ENCODE data around the gene ERC1. TPM values are rescaled to one million over a fixed set of nuclear protein-coding genes. Genes with fewer than 3 reads are reported as not detected.

Gene ERC1
- total RNA-seq, 5 donors from 2014 or later (not counting 1 experiment from before 2014, with no cell fraction given), result 41.8 to 68.0 (median 46.5) TPM

DNA sequence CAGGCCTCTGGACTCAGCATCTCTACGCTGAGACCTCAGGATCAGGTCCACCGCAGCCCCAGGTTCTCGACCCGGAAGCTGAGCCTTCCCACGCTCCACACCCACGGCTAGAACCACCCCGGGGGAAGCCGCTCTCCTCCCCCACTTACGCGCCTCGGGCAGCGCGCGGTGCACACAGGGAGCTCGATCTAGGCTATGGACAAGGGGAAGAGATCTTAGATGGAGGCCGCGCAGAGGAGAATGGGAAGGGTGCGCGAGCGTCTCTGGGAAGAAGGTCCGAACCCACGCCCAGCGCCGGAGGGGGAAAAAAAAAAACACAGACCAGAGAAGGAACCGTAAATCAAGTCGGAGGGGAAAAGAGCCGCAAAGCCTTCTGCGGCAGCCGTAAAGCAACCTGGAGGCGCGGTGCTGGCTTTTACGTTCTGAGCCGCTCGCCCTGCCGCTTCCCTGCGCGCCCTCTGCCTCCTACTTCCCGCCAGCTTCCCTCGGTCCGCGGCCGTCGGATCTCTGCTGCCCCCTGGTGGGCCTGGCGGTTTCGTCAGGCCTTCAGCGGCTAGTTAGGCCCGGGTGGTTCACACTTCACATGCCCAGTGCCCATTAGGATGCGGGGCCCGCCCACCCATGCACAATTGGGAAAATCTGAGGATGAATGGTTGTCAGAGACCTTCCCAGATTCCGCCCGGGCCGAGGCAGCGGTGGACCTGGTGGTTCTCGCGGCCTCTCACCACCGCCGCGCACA lies 41.4 kb upstream of the ERC1 start, which contains the start of gene RAD52:
Gene RAD52 (minus strand): TSS at position 242 of the 739 bp plus-strand sequence. CDS start 16,636 bp downstream, outside the sequence.
- CTCF ChIA-PET, result interaction anchor here (0.6 to 2.0 kb wide), 18 partner anchors 10 to 1087 kb away, joined by 3 to 11 read pairs (median 4); partner anchors contain the start of genes CCDC77 (in 1 of the 2), ERC1 (in 1 of the 2) and WNK1 (in 1 of the 2)
- peaks cover 28 to 33% (median 31%) of the 10 kb centered on the region in 3 donors for H3K4me1 Mint-ChIP-seq

GRCh38 chr12:951176-951575 lies 39.8 kb upstream of the ERC1 start:
- no peak for DNase-seq
- peak overlapping the region in 1 of 2 donors; percentile 53 for H3K27ac Mint-ChIP-seq
- CTCF ChIA-PET, result interaction anchor here (1.1 to 1.3 kb wide), 3 partner anchors 10 to 377 kb away, joined by 3 to 4 read pairs (median 3); no protein-coding TSS in a partner anchor
- POLR2A ChIA-PET, result interaction anchor here (0.6 to 0.7 kb wide), 3 partner anchors 115 to 540 kb away, joined by 3 to 5 read pairs (median 4); no protein-coding TSS in a partner anchor
- WGBS (ENCODE audit: insufficient coverage), result no CpG with 5 or more reads among the region's 1 CpG
- Histone ChIP-seq H3K4me3 (ENCODE audit: control insufficient read depth in 1 of 2, extremely low read depth in 1 of 2, low read length in 1 of 2) (no peak overlapping the region), H3K27me3 (replicated peaks in 1 of 2; ENCODE audit: control insufficient read depth in 2 of 2, extremely low read depth in 1 of 2, insufficient read depth in 2 of 2, low read length in 1 of 2) (no peaks in the 10 kb centered on the region), H3K4me1 (ENCODE audit: control insufficient read depth in 1 of 2, extremely low read depth in 1 of 2, insufficient read depth in 2 of 2, low read length in 2 of 2) (peaks cover 2 to 20% of the 10 kb centered on the region in 2 experiments), H3K9me3 (no peaks in the 10 kb centered on the region), H3K36me3 (ENCODE audit: control insufficient read depth in 2 of 2, extremely low read depth in 1 of 2, insufficient read depth in 1 of 2, low read length in 1 of 2) (no peaks in the 10 kb centered on the region), H3K27ac (ENCODE audit: low read length) (no peak overlapping the region)
- no peaks in the 10 kb centered on the region for H3K36me3 Mint-ChIP-seq
- H3K4me3 Mint-ChIP-seq, result peak overlapping the region in 2 of 3 donors; percentile 7 to 96
- H3K4me1 Mint-ChIP-seq, result peaks cover 21 to 26% (median 24%) of the 10 kb centered on the region in 3 donors
- H3K27me3 Mint-ChIP-seq, result no peaks in the 10 kb centered on the region
- H3K9me3 Mint-ChIP-seq, result no peaks in the 10 kb centered on the region
- no peak for ATAC-seq (replicated peaks in 1 of 4)

More for the DNA sequence above, 41.4 kb upstream of the ERC1 start, which contains the start of gene RAD52:
- Histone ChIP-seq H3K9me3 (no peaks in the 10 kb centered on the region), H3K27ac (ENCODE audit: low read length) (peak within 1 kb of the TSS; percentile 63), H3K36me3 (ENCODE audit: control insufficient read depth in 2 of 2, extremely low read depth in 1 of 2, insufficient read depth in 1 of 2, low read length in 1 of 2) (no peaks in the 10 kb centered on the region), H3K4me3 (ENCODE audit: control insufficient read depth in 1 of 2, extremely low read depth in 1 of 2, low read length in 1 of 2) (peak within 1 kb of the TSS; percentile 80 to 81), H3K4me1 (ENCODE audit: control insufficient read depth in 1 of 2, extremely low read depth in 1 of 2, insufficient read depth in 2 of 2, low read length in 2 of 2) (peaks cover 2 to 20% of the 10 kb centered on the region in 2 experiments), H3K27me3 (replicated peaks in 1 of 2; ENCODE audit: control insufficient read depth in 2 of 2, extremely low read depth in 1 of 2, insufficient read depth in 2 of 2, low read length in 1 of 2) (no peaks in the 10 kb centered on the region)
- H3K27ac Mint-ChIP-seq, result peak within 1 kb of the TSS; percentile 95 to 97
- DNase-seq, result peak; percentile 91 to 98 (median 95)
- peaks cover 2% of the 10 kb centered on the region for H3K36me3 Mint-ChIP-seq
- WGBS (ENCODE audit: insufficient coverage), result 0% methylated on average over 40 of the region's 58 CpGs
- peak; percentile 86 to 94 (median 88) for ATAC-seq (replicated peaks in 1 of 4)
- H3K9me3 Mint-ChIP-seq, result no peaks in the 10 kb centered on the region
- peak within 1 kb of the TSS; percentile 96 to 98 (median 97) for H3K4me3 Mint-ChIP-seq
- POLR2A ChIA-PET, result interaction anchor here in 1 of 2 donors (0.7 kb wide), 1 partner anchor 854 kb away, joined by 3 read pairs; no protein-coding TSS in a partner anchor
- H3K27me3 Mint-ChIP-seq, result no peaks in the 10 kb centered on the region

- ChIA-PET CTCF (no interaction called here), POLR2A (interaction anchor here in 1 of 2 donors (0.6 kb wide), 1 partner anchor 575 kb away, joined by 6 read pairs; no protein-coding TSS in a partner anchor)
- Mint-ChIP-seq H3K27ac (no peak overlapping the region), H3K4me3 (no peak overlapping the region), H3K27me3 (no peaks in the 10 kb centered on the region), H3K4me1 (peaks cover 7 to 8% (median 8%) of the 10 kb centered on the region in 3 donors), H3K36me3 (no peaks in the 10 kb centered on the region), H3K9me3 (no peaks in the 10 kb centered on the region)
- no peak overlapping the region for H3K27ac ChIP-seq (ENCODE audit: low read length)
- H3K9me3 ChIP-seq, result no peaks in the 10 kb centered on the region
- WGBS (ENCODE audit: insufficient coverage), result 98% methylated on average over 4 of the region's 7 CpGs
- no peaks in the 10 kb centered on the region for H3K27me3 ChIP-seq (replicated peaks in 1 of 2; ENCODE audit: control insufficient read depth in 2 of 2, extremely low read depth in 1 of 2, insufficient read depth in 2 of 2, low read length in 1 of 2)
- no peak overlapping the region for H3K4me3 ChIP-seq (ENCODE audit: control insufficient read depth in 1 of 2, extremely low read depth in 1 of 2, low read length in 1 of 2)
- ATAC-seq (replicated peaks in 1 of 4) (no peak), DNase-seq (no peak)
- no peaks in the 10 kb centered on the region for H3K36me3 ChIP-seq (ENCODE audit: control insufficient read depth in 2 of 2, extremely low read depth in 1 of 2, insufficient read depth in 1 of 2, low read length in 1 of 2)
- peaks cover 0 to 10% of the 10 kb centered on the region in 2 experiments for H3K4me1 ChIP-seq (ENCODE audit: control insufficient read depth in 1 of 2, extremely low read depth in 1 of 2, insufficient read depth in 2 of 2, low read length in 2 of 2)
Measured at GRCh38 chr12:953776-954175, 37.2 kb upstream of the ERC1 start.

GRCh38 chr12:954741-955140 lies 36.3 kb upstream of the ERC1 start:
- Histone ChIP-seq H3K27me3 (replicated peaks in 1 of 2; ENCODE audit: control insufficient read depth in 2 of 2, extremely low read depth in 1 of 2, insufficient read depth in 2 of 2, low read length in 1 of 2) (no peaks in the 10 kb centered on the region), H3K9me3 (no peaks in the 10 kb centered on the region), H3K36me3 (ENCODE audit: control insufficient read depth in 2 of 2, extremely low read depth in 1 of 2, insufficient read depth in 1 of 2, low read length in 1 of 2) (no peaks in the 10 kb centered on the region), H3K4me1 (ENCODE audit: control insufficient read depth in 1 of 2, extremely low read depth in 1 of 2, insufficient read depth in 2 of 2, low read length in 2 of 2) (peaks cover 0 to 5% of the 10 kb centered on the region in 2 experiments), H3K27ac (ENCODE audit: low read length) (no peak overlapping the region), H3K4me3 (ENCODE audit: control insufficient read depth in 1 of 2, extremely low read depth in 1 of 2, low read length in 1 of 2) (no peak overlapping the region)
- CTCF ChIA-PET, result no interaction called here
- no peak for DNase-seq
- H3K9me3 Mint-ChIP-seq, result no peaks in the 10 kb centered on the region
- no peaks in the 10 kb centered on the region for H3K36me3 Mint-ChIP-seq
- H3K27me3 Mint-ChIP-seq, result no peaks in the 10 kb centered on the region
- ATAC-seq (replicated peaks in 1 of 4), result no peak
- POLR2A ChIA-PET, result no interaction called here
- no peak overlapping the region for H3K27ac Mint-ChIP-seq
- no peak overlapping the region for H3K4me3 Mint-ChIP-seq
- H3K4me1 Mint-ChIP-seq, result no peaks in the 10 kb centered on the region

GRCh38 chr12:955939-956338 lies 35.1 kb upstream of the ERC1 start:
- H3K4me1 ChIP-seq (ENCODE audit: control insufficient read depth in 1 of 2, extremely low read depth in 1 of 2, insufficient read depth in 2 of 2, low read length in 2 of 2), result no peaks in the 10 kb centered on the region
- H3K4me3 Mint-ChIP-seq, result no peak overlapping the region
- no peak overlapping the region for H3K27ac ChIP-seq (ENCODE audit: low read length)
- no peaks in the 10 kb centered on the region for H3K27me3 ChIP-seq (replicated peaks in 1 of 2; ENCODE audit: control insufficient read depth in 2 of 2, extremely low read depth in 1 of 2, insufficient read depth in 2 of 2, low read length in 1 of 2)
- CTCF ChIA-PET, result interaction anchor here in 1 of 2 donors (0.6 kb wide), 1 partner anchor 170 kb away, joined by 3 read pairs; no protein-coding TSS in a partner anchor
- H3K4me1 Mint-ChIP-seq, result no peaks in the 10 kb centered on the region
- WGBS (ENCODE audit: insufficient coverage), result no CpG with 5 or more reads among the region's 6 CpGs
- no peaks in the 10 kb centered on the region for H3K36me3 ChIP-seq (ENCODE audit: control insufficient read depth in 2 of 2, extremely low read depth in 1 of 2, insufficient read depth in 1 of 2, low read length in 1 of 2)
- no peak for ATAC-seq (replicated peaks in 1 of 4)
- H3K27ac Mint-ChIP-seq, result no peak overlapping the region
- POLR2A ChIA-PET, result no interaction called here
- H3K27me3 Mint-ChIP-seq, result no peaks in the 10 kb centered on the region
- no peaks in the 10 kb centered on the region for H3K9me3 ChIP-seq
- H3K4me3 ChIP-seq (ENCODE audit: control insufficient read depth in 1 of 2, extremely low read depth in 1 of 2, low read length in 1 of 2), result no peak overlapping the region
- DNase-seq, result no peak
- H3K36me3 Mint-ChIP-seq, result no peaks in the 10 kb centered on the region
- H3K9me3 Mint-ChIP-seq, result no peaks in the 10 kb centered on the region

DNA sequence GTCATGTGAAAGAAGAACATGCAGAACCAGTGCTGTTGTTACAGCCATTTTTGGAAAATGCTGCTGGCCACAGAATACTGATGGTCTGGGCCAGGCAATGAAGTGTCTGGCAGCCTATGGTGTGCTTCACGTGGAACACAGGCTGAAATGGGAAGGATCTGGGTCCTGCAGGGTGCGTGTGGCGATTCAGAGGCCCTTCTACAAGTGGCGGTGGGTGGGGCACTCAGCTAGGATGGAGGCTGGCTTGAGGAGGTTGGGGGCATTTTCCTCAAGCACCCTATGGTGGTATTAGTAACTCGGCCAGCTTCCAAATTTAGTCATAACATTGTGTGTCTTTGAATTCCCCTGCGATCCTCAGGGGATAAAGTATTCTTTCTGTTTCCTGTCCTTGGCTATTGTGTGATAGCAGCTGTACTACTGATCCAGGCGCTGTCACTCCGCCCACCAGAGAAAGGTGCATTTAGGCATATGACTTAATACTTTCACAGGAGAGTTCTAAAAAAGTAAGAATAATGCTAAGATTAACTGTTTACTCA lies 32.4 kb upstream of the ERC1 start:
- Mint-ChIP-seq H3K36me3 (no peaks in the 10 kb centered on the region), H3K4me1 (no peaks in the 10 kb centered on the region), H3K9me3 (no peaks in the 10 kb centered on the region), H3K27ac (no peak overlapping the region), H3K27me3 (no peaks in the 10 kb centered on the region), H3K4me3 (no peak overlapping the region)
- H3K36me3 ChIP-seq (ENCODE audit: control insufficient read depth in 2 of 2, extremely low read depth in 1 of 2, insufficient read depth in 1 of 2, low read length in 1 of 2), result no peaks in the 10 kb centered on the region
- WGBS (ENCODE audit: insufficient coverage), result 78% methylated on average over 4 of the region's 8 CpGs
- ChIA-PET CTCF (interaction anchor here in 1 of 2 donors (0.6 kb wide), 1 partner anchor 16 kb away, joined by 3 read pairs; no protein-coding TSS in a partner anchor), POLR2A (no interaction called here)
- no peaks in the 10 kb centered on the region for H3K27me3 ChIP-seq (replicated peaks in 1 of 2; ENCODE audit: control insufficient read depth in 2 of 2, extremely low read depth in 1 of 2, insufficient read depth in 2 of 2, low read length in 1 of 2)
- H3K4me3 ChIP-seq (ENCODE audit: control insufficient read depth in 1 of 2, extremely low read depth in 1 of 2, low read length in 1 of 2), result no peak overlapping the region
- DNase-seq (no peak), ATAC-seq (replicated peaks in 1 of 4) (no peak)
- H3K4me1 ChIP-seq (ENCODE audit: control insufficient read depth in 1 of 2, extremely low read depth in 1 of 2, insufficient read depth in 2 of 2, low read length in 2 of 2), result no peaks in the 10 kb centered on the region
- no peak overlapping the region for H3K27ac ChIP-seq (ENCODE audit: low read length)
- no peaks in the 10 kb centered on the region for H3K9me3 ChIP-seq

Measured in T-cell (primary cell).